WI38 (cell line): ENCODE data around the gene EBNA1BP2.
"Not testable (repeated sequence)": the region's sequence is repeated elsewhere in the genome, so short reads cannot be mapped to it uniquely, and the experiment has no call there.

Experiments
- H3K4me3 ChIP-seq: 2 replicates; pipeline ENCODE4 v1.5.1; 2011; ENCODE audit warnings: low read depth, mild to moderate bottlenecking, control low read depth, low read length
- TF ChIP-seq, protein P1 (sequence below): IDR thresholded peaks from 2 replicates; pipeline ENCODE4 v1.5.1; 2012; ENCODE audit warnings: low read depth, mild to moderate bottlenecking, control low read depth, low read length

The EBNA1BP2 gene, protein sequence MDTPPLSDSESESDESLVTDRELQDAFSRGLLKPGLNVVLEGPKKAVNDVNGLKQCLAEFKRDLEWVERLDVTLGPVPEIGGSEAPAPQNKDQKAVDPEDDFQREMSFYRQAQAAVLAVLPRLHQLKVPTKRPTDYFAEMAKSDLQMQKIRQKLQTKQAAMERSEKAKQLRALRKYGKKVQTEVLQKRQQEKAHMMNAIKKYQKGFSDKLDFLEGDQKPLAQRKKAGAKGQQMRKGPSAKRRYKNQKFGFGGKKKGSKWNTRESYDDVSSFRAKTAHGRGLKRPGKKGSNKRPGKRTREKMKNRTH

GRCh38 chr1:43171876-43172526, at the start of gene EBNA1BP2, which contains the start of gene CFAP57:
TSS of gene EBNA1BP2 (minus strand) at chr1:43172290. CDS start at chr1:43172118, 172 bp downstream.
TSS of gene CFAP57 (plus strand) at chr1:43172330. CDS start at chr1:43172754, 424 bp downstream.
- TF ChIP-seq, protein P1, sequence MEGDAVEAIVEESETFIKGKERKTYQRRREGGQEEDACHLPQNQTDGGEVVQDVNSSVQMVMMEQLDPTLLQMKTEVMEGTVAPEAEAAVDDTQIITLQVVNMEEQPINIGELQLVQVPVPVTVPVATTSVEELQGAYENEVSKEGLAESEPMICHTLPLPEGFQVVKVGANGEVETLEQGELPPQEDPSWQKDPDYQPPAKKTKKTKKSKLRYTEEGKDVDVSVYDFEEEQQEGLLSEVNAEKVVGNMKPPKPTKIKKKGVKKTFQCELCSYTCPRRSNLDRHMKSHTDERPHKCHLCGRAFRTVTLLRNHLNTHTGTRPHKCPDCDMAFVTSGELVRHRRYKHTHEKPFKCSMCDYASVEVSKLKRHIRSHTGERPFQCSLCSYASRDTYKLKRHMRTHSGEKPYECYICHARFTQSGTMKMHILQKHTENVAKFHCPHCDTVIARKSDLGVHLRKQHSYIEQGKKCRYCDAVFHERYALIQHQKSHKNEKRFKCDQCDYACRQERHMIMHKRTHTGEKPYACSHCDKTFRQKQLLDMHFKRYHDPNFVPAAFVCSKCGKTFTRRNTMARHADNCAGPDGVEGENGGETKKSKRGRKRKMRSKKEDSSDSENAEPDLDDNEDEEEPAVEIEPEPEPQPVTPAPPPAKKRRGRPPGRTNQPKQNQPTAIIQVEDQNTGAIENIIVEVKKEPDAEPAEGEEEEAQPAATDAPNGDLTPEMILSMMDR: no peak
- H3K4me3 ChIP-seq: peak within 1 kb of the TSS; percentile 89

- TF ChIP-seq, protein P1: no peak
- no peak overlapping the region for H3K4me3 ChIP-seq
Observed at GRCh38 chr1:43221797-43222196, 49.7 kb upstream of the EBNA1BP2 start.

DNA sequence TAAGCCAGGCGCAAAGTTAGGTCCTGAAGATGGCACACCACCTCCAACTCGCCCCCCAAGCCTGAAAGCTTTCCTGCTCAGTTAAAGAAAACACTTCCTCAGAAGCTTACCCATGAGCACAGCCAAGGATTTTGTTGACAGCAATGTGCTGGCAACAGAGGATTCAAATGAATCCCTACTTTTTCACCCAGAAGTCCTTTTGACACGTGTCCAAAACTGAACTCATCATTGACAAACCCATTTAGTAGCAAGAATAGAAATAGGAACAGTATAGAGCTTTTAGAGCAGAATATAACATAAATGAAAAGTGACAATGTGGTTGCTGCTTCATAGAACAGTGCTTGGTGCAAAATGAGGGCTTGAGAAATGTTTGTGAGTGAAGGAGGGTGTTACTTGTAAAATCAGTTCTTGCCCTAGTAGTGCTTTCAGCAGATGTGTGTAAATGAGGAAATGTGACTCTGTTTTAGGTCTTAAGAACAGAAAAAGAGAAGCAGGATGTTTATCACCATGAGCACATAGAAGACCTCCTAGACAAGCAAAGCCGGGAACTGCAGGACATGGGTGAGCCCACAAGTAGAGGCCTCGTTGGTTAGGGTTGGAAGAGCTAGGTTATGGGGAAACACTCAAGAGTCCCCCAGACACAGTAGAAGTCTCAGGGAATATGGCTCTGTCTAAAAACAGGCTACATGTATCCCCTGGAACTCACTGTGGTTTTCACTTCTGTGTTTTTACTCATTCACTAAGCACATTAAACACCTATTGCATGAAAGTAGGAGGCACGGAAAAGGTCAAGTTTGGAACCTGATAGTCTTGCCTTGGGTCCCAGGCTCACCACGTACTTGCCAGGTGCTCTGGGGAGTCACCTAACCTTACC, 49.1 kb upstream of the EBNA1BP2 start:
- TF ChIP-seq, protein P1: no peak

GRCh38 chr1:43217747-43218146, 45.7 kb upstream of the EBNA1BP2 start:
- H3K4me3 ChIP-seq: no peak overlapping the region
- TF ChIP-seq, protein P1: no peak

More for the DNA sequence above, 49.1 kb upstream of the EBNA1BP2 start:
- H3K4me3 ChIP-seq: no peak overlapping the region

- TF ChIP-seq, protein P1: no peak
- no peak overlapping the region for H3K4me3 ChIP-seq
Observed at GRCh38 chr1:43214501-43215444, 42.7 kb upstream of the EBNA1BP2 start.

DNA sequence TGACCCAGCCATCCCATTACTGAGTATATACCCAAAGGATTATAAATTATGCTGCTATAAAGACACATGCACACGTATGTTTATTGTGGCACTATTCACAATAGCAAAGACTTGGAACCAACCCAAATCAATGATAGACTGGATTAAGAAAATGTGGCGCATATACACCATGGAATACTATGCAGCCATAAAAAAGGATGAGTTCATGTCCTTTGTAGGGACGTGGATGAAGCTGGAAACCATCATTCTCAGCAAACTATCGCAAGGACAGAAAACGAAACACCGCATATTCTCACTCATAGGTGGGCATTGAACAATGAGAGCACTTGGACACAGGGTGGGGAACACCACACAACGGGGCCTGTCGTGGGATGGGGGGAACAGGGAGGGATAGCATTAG, 36.2 kb upstream of the EBNA1BP2 start:
- H3K4me3 ChIP-seq: not testable (repeated sequence)
